OCI-LY1 (cell line): ENCODE data around the gene EPHA4.

ENCODE experiments used
- H2AFZ ChIP-seq: fragments of 200-600 bp; sonication (generic), shearing (Covaris generic); 2 replicates; pipeline ENCODE4 v1.6.0; 2014; ENCODE audit warnings: antibody characterized with exemption, mild to moderate bottlenecking, low read length
- H3F3A ChIP-seq: fragments of 200-600 bp; sonication (generic), shearing (Covaris generic); 2 replicates; pipeline ENCODE4 v1.6.0; 2014; ENCODE audit warnings: mild to moderate bottlenecking, antibody characterized with exemption, low read length, moderate library complexity; ENCODE audit not compliant: insufficient read depth
- H3K27ac ChIP-seq: fragments of 200-600 bp; sonication (generic); 2 replicates; pipeline ENCODE4 v1.5.1; 2014; ENCODE audit warnings: low read length, mixed run types, mild to moderate bottlenecking, low read depth; ENCODE audit not compliant: poor library complexity, severe bottlenecking
- H3K27me3 ChIP-seq: fragments of 200-600 bp; sonication (generic); 2 replicates; pipeline ENCODE4 v1.6.0; 2014; ENCODE audit warnings: antibody characterized with exemption, mild to moderate bottlenecking, low read length, moderate library complexity; ENCODE audit not compliant: insufficient read depth
- H3K36me3 ChIP-seq: fragments of 200-600 bp; sonication (generic); 2 replicates; pipeline ENCODE4 v1.6.1; 2014; ENCODE audit warnings: mild to moderate bottlenecking, antibody characterized with exemption, low read length, moderate library complexity, mixed read lengths; ENCODE audit not compliant: insufficient read depth
- H3K4me1 ChIP-seq: fragments of 200-600 bp; sonication (generic); 2 replicates; pipeline ENCODE4 v1.5.1; 2014; ENCODE audit warnings: mild to moderate bottlenecking, low read length, moderate library complexity; ENCODE audit not compliant: insufficient read depth, severe bottlenecking
- H3K4me2 ChIP-seq: fragments of 200-600 bp; sonication (generic), shearing (Covaris generic); 2 replicates; pipeline ENCODE4 v1.6.1; 2014; ENCODE audit warnings: low read length
- H3K4me3 ChIP-seq: fragments of 200-600 bp; sonication (generic); 2 replicates; pipeline ENCODE4 v1.5.1; 2014; ENCODE audit warnings: low read length, low read depth, mild to moderate bottlenecking, mixed read lengths; ENCODE audit not compliant: poor library complexity, severe bottlenecking
- H3K79me2 ChIP-seq: fragments of 200-600 bp; shearing (Covaris generic); 2 replicates; pipeline ENCODE4 v1.6.1; 2016; ENCODE audit warnings: mixed run types, low read length, mixed read lengths; ENCODE audit not compliant: insufficient read depth
- H3K9ac ChIP-seq: fragments of 200-600 bp; sonication (generic), shearing (Covaris generic); 2 replicates; pipeline ENCODE4 v1.6.1; 2014; ENCODE audit warnings: mild to moderate bottlenecking, low read length, mixed read lengths
- H3K9me2 ChIP-seq: fragments of 200-600 bp; sonication (generic), shearing (Covaris generic); 2 replicates; pipeline ENCODE4 v1.6.1; 2014; ENCODE audit warnings: low read depth, mild to moderate bottlenecking, low read length, mixed read lengths
- H3K9me3 ChIP-seq: fragments of 200-600 bp; shearing (Covaris generic); 2 replicates; pipeline ENCODE4 v1.6.1; 2014; ENCODE audit warnings: low read length, mixed read lengths
- H4K20me1 ChIP-seq: fragments of 200-600 bp; sonication (generic), shearing (Covaris generic); 2 replicates; pipeline ENCODE4 v1.6.0; 2016; ENCODE audit warnings: mild to moderate bottlenecking, low read length; ENCODE audit not compliant: insufficient read depth
- CTCF ChIP-seq: fragments of 200-600 bp; sonication (generic), shearing (Covaris generic); IDR thresholded peaks from 2 replicates; pipeline ENCODE4 v1.5.1; 2017; ENCODE audit warnings: mild to moderate bottlenecking, antibody characterized with exemption, low read length, moderate library complexity, mixed read lengths
- EZH2 ChIP-seq: fragments of 200-600 bp; sonication (generic), shearing (Covaris generic); IDR thresholded peaks from 2 replicates; pipeline ENCODE4 v1.8.0; 2017; ENCODE audit warnings: borderline replicate concordance, mixed run types, mild to moderate bottlenecking, antibody characterized with exemption, low read length, moderate library complexity, mixed read lengths

EPHA4 gene

GRCh38 chr2:221389904-221390303 is 182.2 kb downstream of the EPHA4 start:
- H3K36me3 ChIP-seq, result no peaks in the 10 kb centered on the region
- no peaks in the 10 kb centered on the region for H3K79me2 ChIP-seq
- H4K20me1 ChIP-seq, result no peaks in the 10 kb centered on the region
- H3K4me1 ChIP-seq, result no peaks in the 10 kb centered on the region
- no peak for TF ChIP-seq EZH2
- TF ChIP-seq CTCF, result no peak
- H3K9me3 ChIP-seq, result no peaks in the 10 kb centered on the region
- no peaks in the 10 kb centered on the region for H3F3A ChIP-seq
- H3K4me3 ChIP-seq, result no peak overlapping the region
- no peak overlapping the region for H3K4me2 ChIP-seq
- no peaks in the 10 kb centered on the region for H3K9me2 ChIP-seq
- H3K27ac ChIP-seq, result no peak overlapping the region
- H3K27me3 ChIP-seq, result no peaks in the 10 kb centered on the region
- H2AFZ ChIP-seq, result no peak overlapping the region
- no peak overlapping the region for H3K9ac ChIP-seq

GRCh38 chr2:221389421-221389820 is 182.7 kb downstream of the EPHA4 start:
- Histone ChIP-seq H3K4me2 (no peak overlapping the region), H3F3A (no peaks in the 10 kb centered on the region), H3K27ac (no peak overlapping the region), H3K36me3 (no peaks in the 10 kb centered on the region), H3K4me3 (no peak overlapping the region), H3K27me3 (no peaks in the 10 kb centered on the region), H3K9ac (no peak overlapping the region), H3K4me1 (no peaks in the 10 kb centered on the region), H4K20me1 (no peaks in the 10 kb centered on the region), H2AFZ (no peak overlapping the region), H3K79me2 (no peaks in the 10 kb centered on the region), H3K9me3 (no peaks in the 10 kb centered on the region), H3K9me2 (no peaks in the 10 kb centered on the region)
- TF ChIP-seq CTCF, result no peak
- no peak for TF ChIP-seq EZH2

GRCh38 chr2:221388891-221389290 is 183.2 kb downstream of the EPHA4 start:
- no peak overlapping the region for H3K27ac ChIP-seq
- TF ChIP-seq CTCF (no peak), EZH2 (no peak)

More at GRCh38 chr2:221388891-221389290, 183.2 kb downstream of the EPHA4 start:
- Histone ChIP-seq H3K36me3 (no peaks in the 10 kb centered on the region), H3K27me3 (no peaks in the 10 kb centered on the region), H3K4me2 (no peak overlapping the region), H3F3A (no peaks in the 10 kb centered on the region), H3K9me2 (no peaks in the 10 kb centered on the region), H3K9me3 (no peaks in the 10 kb centered on the region), H3K4me3 (no peak overlapping the region), H3K9ac (no peak overlapping the region), H3K79me2 (no peaks in the 10 kb centered on the region), H4K20me1 (no peaks in the 10 kb centered on the region), H2AFZ (no peak overlapping the region), H3K4me1 (no peaks in the 10 kb centered on the region)
